ENCODE data around the gene ALK. TPM values are rescaled to one million over a fixed set of nuclear protein-coding genes. Genes with fewer than 3 reads are reported as not detected.

ALK gene
- total RNA-seq, 4 donors from 2014 or later = 0.06 to 4.1 TPM; not detected in 2

DNA sequence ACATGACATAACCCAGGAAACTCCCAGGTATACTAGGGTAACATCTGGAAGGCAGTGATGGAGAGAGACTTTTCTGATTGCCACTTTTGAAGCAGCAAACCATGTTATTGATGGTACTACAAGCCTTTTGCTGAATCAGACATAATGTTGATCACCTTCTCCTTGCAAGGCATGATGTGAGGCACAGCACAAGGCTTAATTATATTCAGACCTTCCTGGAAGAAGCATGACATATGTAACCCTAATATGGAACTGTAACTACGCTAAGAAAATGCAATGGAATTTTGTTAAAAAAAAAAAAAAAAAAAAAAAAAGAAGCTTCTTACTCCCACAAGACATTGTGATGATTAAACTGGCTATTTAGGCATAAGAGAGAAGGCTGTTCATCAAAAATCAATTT lies 145.4 kb downstream of the ALK start:
- H3K36me3 ChIP-seq = no peaks in the 10 kb centered on the region
- H3K4me1 ChIP-seq = no peaks in the 10 kb centered on the region
- intact Hi-C loops (cut with DNase I; ENCODE audit: low total_unique reads) = no loop called here
- no peaks in the 10 kb centered on the region for H3K9me3 ChIP-seq
- TF ChIP-seq POLR2A (IDR thresholded peaks at IDR 0.05) = no peak
- TF ChIP-seq, protein P1, sequence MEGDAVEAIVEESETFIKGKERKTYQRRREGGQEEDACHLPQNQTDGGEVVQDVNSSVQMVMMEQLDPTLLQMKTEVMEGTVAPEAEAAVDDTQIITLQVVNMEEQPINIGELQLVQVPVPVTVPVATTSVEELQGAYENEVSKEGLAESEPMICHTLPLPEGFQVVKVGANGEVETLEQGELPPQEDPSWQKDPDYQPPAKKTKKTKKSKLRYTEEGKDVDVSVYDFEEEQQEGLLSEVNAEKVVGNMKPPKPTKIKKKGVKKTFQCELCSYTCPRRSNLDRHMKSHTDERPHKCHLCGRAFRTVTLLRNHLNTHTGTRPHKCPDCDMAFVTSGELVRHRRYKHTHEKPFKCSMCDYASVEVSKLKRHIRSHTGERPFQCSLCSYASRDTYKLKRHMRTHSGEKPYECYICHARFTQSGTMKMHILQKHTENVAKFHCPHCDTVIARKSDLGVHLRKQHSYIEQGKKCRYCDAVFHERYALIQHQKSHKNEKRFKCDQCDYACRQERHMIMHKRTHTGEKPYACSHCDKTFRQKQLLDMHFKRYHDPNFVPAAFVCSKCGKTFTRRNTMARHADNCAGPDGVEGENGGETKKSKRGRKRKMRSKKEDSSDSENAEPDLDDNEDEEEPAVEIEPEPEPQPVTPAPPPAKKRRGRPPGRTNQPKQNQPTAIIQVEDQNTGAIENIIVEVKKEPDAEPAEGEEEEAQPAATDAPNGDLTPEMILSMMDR (IDR thresholded peaks at IDR 0.05) = no peak
- no peak overlapping the region for H3K27ac ChIP-seq
- DNase-seq = no peak
- H3K4me3 ChIP-seq = no peak overlapping the region
- no peaks in the 10 kb centered on the region for H3K27me3 ChIP-seq

GRCh38 chr2:29774624-29775023 lies 146.8 kb downstream of the ALK start:
- Histone ChIP-seq H3K4me3 (no peak overlapping the region), H3K27me3 (no peaks in the 10 kb centered on the region), H3K27ac (no peak overlapping the region), H3K9me3 (no peaks in the 10 kb centered on the region), H3K36me3 (no peaks in the 10 kb centered on the region), H3K4me1 (no peaks in the 10 kb centered on the region)
- intact Hi-C loops (cut with DNase I; ENCODE audit: low total_unique reads) = no loop called here
- TF ChIP-seq, protein P1 (IDR thresholded peaks at IDR 0.05) = no peak
- TF ChIP-seq POLR2A (IDR thresholded peaks at IDR 0.05) = no peak
- no peak for DNase-seq

GRCh38 chr2:29770846-29771245 lies 150.5 kb downstream of the ALK start:
- Histone ChIP-seq H3K4me3 (no peak overlapping the region), H3K4me1 (no peaks in the 10 kb centered on the region), H3K36me3 (no peaks in the 10 kb centered on the region), H3K9me3 (no peaks in the 10 kb centered on the region), H3K27ac (no peak overlapping the region), H3K27me3 (no peaks in the 10 kb centered on the region)
- TF ChIP-seq, protein P1 (IDR thresholded peaks at IDR 0.05) = no peak
- no peak for TF ChIP-seq POLR2A (IDR thresholded peaks at IDR 0.05)
- no peak for DNase-seq
- intact Hi-C loops (cut with DNase I; ENCODE audit: low total_unique reads) = no loop called here

GRCh38 chr2:29769847-29770246 lies 151.5 kb downstream of the ALK start:
- Histone ChIP-seq H3K4me3 (no peak overlapping the region), H3K27ac (no peak overlapping the region), H3K4me1 (no peaks in the 10 kb centered on the region), H3K36me3 (no peaks in the 10 kb centered on the region), H3K27me3 (no peaks in the 10 kb centered on the region), H3K9me3 (no peaks in the 10 kb centered on the region)
- DNase-seq = no peak
- intact Hi-C loops (cut with DNase I; ENCODE audit: low total_unique reads) = no loop called here
- TF ChIP-seq, protein P1 (IDR thresholded peaks at IDR 0.05) = no peak

GRCh38 chr2:29767606-29768335 lies 153.6 kb downstream of the ALK start:
- Histone ChIP-seq H3K36me3 (no peaks in the 10 kb centered on the region), H3K27ac (no peak overlapping the region), H3K4me3 (no peak overlapping the region), H3K9me3 (no peaks in the 10 kb centered on the region), H3K27me3 (no peaks in the 10 kb centered on the region), H3K4me1 (no peaks in the 10 kb centered on the region)
- TF ChIP-seq, protein P1 (IDR thresholded peaks at IDR 0.05) = no peak
- TF ChIP-seq POLR2A (IDR thresholded peaks at IDR 0.05) = no peak
- no peak for DNase-seq
- intact Hi-C loops (cut with DNase I; ENCODE audit: low total_unique reads) = no loop called here
